Fibroblast of pulmonary artery (primary cell): ENCODE data around the gene SLC12A3.
A peak's percentile ranks its signal among the peaks of the same experiment; 100 is the strongest.

Source experiments
- DNase-seq: peaks from one replicate; pipeline ENCODE4 v3.0.0-alpha.2; 2010; ENCODE audit warnings: low read depth
- H3K4me3 ChIP-seq: replicated peaks from 2 replicates; pipeline ENCODE4 v1.5.1; 2011; ENCODE audit warnings: low read depth, mild to moderate bottlenecking, control low read depth, low read length, moderate library complexity
- TF ChIP-seq, protein P1 (sequence below): IDR thresholded peaks from 2 replicates; pipeline ENCODE4 v1.5.1; 2011; ENCODE audit warnings: mild to moderate bottlenecking, control low read depth, low read length, inconsistent platforms; ENCODE audit errors: missing control alignments

The SLC12A3 gene

GRCh38 chr16:56947604-56947995 is 82.6 kb downstream of the SLC12A3 start:
- no peak overlapping the region for H3K4me3 ChIP-seq
- DNase-seq = no peak
- TF ChIP-seq, protein P1, sequence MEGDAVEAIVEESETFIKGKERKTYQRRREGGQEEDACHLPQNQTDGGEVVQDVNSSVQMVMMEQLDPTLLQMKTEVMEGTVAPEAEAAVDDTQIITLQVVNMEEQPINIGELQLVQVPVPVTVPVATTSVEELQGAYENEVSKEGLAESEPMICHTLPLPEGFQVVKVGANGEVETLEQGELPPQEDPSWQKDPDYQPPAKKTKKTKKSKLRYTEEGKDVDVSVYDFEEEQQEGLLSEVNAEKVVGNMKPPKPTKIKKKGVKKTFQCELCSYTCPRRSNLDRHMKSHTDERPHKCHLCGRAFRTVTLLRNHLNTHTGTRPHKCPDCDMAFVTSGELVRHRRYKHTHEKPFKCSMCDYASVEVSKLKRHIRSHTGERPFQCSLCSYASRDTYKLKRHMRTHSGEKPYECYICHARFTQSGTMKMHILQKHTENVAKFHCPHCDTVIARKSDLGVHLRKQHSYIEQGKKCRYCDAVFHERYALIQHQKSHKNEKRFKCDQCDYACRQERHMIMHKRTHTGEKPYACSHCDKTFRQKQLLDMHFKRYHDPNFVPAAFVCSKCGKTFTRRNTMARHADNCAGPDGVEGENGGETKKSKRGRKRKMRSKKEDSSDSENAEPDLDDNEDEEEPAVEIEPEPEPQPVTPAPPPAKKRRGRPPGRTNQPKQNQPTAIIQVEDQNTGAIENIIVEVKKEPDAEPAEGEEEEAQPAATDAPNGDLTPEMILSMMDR = no peak

GRCh38 chr16:56948234-56948633 is 83.2 kb downstream of the SLC12A3 start:
- TF ChIP-seq, protein P1 = no peak
- DNase-seq = no peak
- H3K4me3 ChIP-seq = no peak overlapping the region

GRCh38 chr16:56950051-56950450 is 85.0 kb downstream of the SLC12A3 start:
- DNase-seq = no peak
- TF ChIP-seq, protein P1 = no peak

GRCh38 chr16:56950455-56950854 is 85.4 kb downstream of the SLC12A3 start:
- no peak overlapping the region for H3K4me3 ChIP-seq
- DNase-seq = no peak
- TF ChIP-seq, protein P1 = no peak

More at GRCh38 chr16:56950051-56950450, 85.0 kb downstream of the SLC12A3 start:
- no peak overlapping the region for H3K4me3 ChIP-seq

DNA sequence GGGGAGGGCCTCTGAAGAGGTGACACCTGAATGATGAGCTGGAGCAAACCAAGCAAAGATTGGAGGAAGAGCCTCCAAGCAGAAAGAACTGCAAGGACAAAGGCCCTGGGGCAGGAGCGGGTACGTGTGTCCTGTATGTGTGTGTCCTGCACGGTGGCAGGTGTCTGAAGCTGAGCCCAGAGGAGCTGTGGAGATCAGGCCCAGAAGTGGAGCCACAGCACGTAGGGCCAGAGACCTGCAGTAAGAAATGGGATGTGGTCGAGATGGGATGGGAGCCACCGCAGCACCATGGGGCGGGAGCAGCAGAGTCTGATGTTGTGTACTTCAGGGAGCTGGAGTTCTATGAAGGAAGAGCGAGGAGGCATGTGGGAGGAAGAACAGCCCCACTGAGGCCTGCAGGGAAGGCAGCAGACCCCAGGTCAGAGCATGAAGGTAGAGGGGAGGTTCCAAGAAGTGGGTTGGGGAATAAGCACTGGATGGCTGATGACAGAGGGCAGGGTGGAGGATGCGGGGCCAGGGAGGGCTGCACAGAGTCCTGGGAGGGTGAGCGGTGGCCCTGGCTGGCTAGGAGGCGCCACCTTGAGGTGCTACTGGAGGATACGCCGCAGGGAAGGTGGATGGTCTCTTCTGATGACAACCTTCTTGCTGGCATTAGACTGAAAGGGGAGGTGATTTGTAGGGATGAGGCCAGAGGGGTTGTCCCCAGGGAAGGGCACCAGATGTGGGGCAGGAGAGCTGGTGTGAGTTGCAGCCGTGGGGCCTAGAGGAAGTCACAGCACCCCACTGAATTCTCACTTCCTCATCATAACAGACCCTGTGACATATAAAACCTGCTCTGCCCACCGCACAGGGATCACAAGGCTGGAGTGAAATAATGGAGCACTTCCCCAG is 86.1 kb downstream of the SLC12A3 start:
- TF ChIP-seq, protein P1 = peak; percentile 75
- H3K4me3 ChIP-seq = no peak overlapping the region
- peak; percentile 66 for DNase-seq

- TF ChIP-seq, protein P1 = no peak
- no peak for DNase-seq
Measured at GRCh38 chr16:56953006-56953405, 88.0 kb downstream of the SLC12A3 start.

More at GRCh38 chr16:56953006-56953405, 88.0 kb downstream of the SLC12A3 start:
- H3K4me3 ChIP-seq = no peak overlapping the region
